ENCODE measurements around the gene NRG3.

The NRG3 gene

DNA sequence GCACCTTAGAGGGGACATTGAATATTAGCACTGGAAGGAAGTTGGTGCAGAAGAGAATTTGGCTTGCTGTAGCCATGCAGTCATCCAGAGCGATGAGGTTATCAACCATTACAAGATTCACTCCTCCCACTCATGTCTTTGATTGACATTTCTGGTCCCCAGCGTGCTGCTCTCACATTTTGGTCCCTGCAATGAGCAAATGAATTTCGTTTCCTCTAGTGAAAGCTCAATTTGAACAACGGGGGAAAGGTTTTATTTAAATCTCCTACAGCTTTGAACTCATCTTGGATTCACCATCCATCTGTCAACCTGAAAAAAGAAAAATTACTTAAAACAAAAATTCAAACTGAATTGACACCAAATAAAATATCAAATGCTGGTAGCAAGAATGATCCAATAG is 975.2 kb downstream of the NRG3 start:
- H3K27ac Mint-ChIP-seq, result no peak overlapping the region
- ATAC-seq (ENCODE audit: low read depth) (no peak), DNase-seq (ENCODE audit: low spot score in 2 of 2) (no peak)
- no peaks in the 10 kb centered on the region for H3K27me3 Mint-ChIP-seq
- no peaks in the 10 kb centered on the region for H3K36me3 Mint-ChIP-seq
- H3K4me1 Mint-ChIP-seq, result no peaks in the 10 kb centered on the region
- H3K4me3 Mint-ChIP-seq, result no peak overlapping the region
- peaks cover 13% of the 10 kb centered on the region for H3K9me3 Mint-ChIP-seq

- DNase-seq (ENCODE audit: low spot score in 2 of 2) (no peak), ATAC-seq (ENCODE audit: low read depth) (no peak)
- no peaks in the 10 kb centered on the region for H3K4me1 Mint-ChIP-seq
- H3K27me3 Mint-ChIP-seq, result no peaks in the 10 kb centered on the region
- peaks cover 5% of the 10 kb centered on the region for H3K9me3 Mint-ChIP-seq
- no peak overlapping the region for H3K4me3 Mint-ChIP-seq
- no peak overlapping the region for H3K27ac Mint-ChIP-seq
- no peaks in the 10 kb centered on the region for H3K36me3 Mint-ChIP-seq
These were observed 982.1 kb downstream of the NRG3 start for GRCh38 chr10:82856957-82857613.

DNA sequence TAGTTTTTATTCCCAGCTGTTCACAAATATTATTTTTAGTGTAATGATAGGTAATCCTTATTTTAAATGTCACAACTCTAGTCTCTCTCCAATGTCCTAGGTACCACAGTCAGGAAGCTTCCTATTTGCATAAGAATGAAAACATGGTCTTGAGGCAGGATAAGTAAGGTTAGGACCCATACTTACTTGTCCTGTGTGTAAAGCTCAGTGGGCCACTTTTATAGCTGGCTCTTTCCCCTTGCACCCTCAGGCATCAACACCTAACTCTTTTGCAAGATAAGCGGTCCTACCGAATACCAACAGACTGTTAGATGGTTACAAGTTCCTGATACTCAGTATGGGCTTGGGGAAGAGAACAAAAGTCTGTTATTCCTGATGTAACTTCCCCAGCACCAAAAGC is 986.9 kb downstream of the NRG3 start:
- no peaks in the 10 kb centered on the region for H3K36me3 Mint-ChIP-seq
- no peak overlapping the region for H3K27ac Mint-ChIP-seq
- no peak for DNase-seq (ENCODE audit: low spot score in 2 of 2)
- H3K9me3 Mint-ChIP-seq, result peaks cover 9% of the 10 kb centered on the region
- H3K27me3 Mint-ChIP-seq, result no peaks in the 10 kb centered on the region
- ATAC-seq (ENCODE audit: low read depth), result no peak
- H3K4me3 Mint-ChIP-seq, result no peak overlapping the region
- H3K4me1 Mint-ChIP-seq, result no peaks in the 10 kb centered on the region

GRCh38 chr10:82865366-82865765 is 990.4 kb downstream of the NRG3 start:
- Mint-ChIP-seq H3K27ac (no peak overlapping the region), H3K4me1 (no peaks in the 10 kb centered on the region), H3K36me3 (no peaks in the 10 kb centered on the region), H3K9me3 (peaks cover 12% of the 10 kb centered on the region), H3K27me3 (no peaks in the 10 kb centered on the region), H3K4me3 (no peak overlapping the region)
- DNase-seq (ENCODE audit: low spot score in 2 of 2) (no peak), ATAC-seq (ENCODE audit: low read depth) (no peak)

- no peak overlapping the region for H3K4me3 Mint-ChIP-seq
- no peak overlapping the region for H3K27ac Mint-ChIP-seq
- H3K4me1 Mint-ChIP-seq, result no peaks in the 10 kb centered on the region
- ATAC-seq (ENCODE audit: low read depth) (no peak), DNase-seq (ENCODE audit: low spot score in 2 of 2) (no peak)
- no peaks in the 10 kb centered on the region for H3K27me3 Mint-ChIP-seq
- H3K36me3 Mint-ChIP-seq, result no peaks in the 10 kb centered on the region
- H3K9me3 Mint-ChIP-seq, result peaks cover 12% of the 10 kb centered on the region
These were observed 991.5 kb downstream of the NRG3 start for GRCh38 chr10:82866424-82867020.

DNA sequence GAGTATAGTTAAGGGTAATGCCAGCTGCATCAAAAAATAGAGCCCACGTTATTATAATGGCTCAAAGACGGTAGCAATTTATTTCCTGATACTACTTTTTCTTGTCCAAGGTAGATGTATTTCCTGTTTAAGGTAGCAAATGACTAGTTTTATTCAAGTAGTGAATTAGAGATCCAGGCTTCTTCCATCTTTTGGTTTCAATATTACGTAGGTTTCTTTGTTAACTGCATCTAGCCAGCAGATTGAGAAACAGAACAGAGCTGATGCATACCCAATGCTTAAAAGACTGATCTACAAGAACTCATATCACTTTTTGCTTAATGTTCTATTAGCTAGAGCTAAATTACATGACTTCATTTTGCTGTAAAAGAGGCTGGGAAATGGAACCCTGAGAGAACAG is 992.1 kb downstream of the NRG3 start:
- Mint-ChIP-seq H3K27me3 (no peaks in the 10 kb centered on the region), H3K36me3 (no peaks in the 10 kb centered on the region), H3K27ac (no peak overlapping the region), H3K4me3 (no peak overlapping the region), H3K4me1 (no peaks in the 10 kb centered on the region), H3K9me3 (peaks cover 12% of the 10 kb centered on the region)
- no peak for DNase-seq (ENCODE audit: low spot score in 2 of 2)
- ATAC-seq (ENCODE audit: low read depth), result no peak

DNA sequence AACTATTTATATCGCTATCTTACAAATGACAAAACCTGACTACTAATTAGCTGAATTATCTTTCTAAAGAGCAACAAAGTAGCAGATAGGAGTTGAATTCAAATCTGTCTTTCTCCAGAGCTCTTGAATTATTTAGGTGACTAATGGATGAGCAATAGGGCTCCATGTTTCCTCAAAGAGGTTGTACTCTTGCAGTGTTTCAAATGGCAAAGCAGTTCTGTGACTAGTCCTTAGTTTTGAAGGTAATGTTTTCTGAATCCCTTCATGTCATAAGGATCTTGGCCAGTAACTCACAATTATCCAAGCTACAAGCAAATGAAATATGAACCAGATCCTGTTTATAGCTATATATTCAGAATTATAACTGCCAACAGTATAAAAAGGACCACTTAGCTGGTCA is 999.7 kb downstream of the NRG3 start:
- Mint-ChIP-seq H3K4me3 (no peak overlapping the region), H3K27ac (no peak overlapping the region), H3K9me3 (no peaks in the 10 kb centered on the region), H3K36me3 (no peaks in the 10 kb centered on the region), H3K4me1 (no peaks in the 10 kb centered on the region), H3K27me3 (no peaks in the 10 kb centered on the region)
- no peak for DNase-seq (ENCODE audit: low spot score in 2 of 2)
- no peak for ATAC-seq (ENCODE audit: low read depth)

- Mint-ChIP-seq H3K4me3 (no peak overlapping the region), H3K9me3 (peaks cover 2% of the 10 kb centered on the region), H3K27ac (no peak overlapping the region), H3K36me3 (no peaks in the 10 kb centered on the region), H3K4me1 (no peaks in the 10 kb centered on the region), H3K27me3 (no peaks in the 10 kb centered on the region)
- DNase-seq (ENCODE audit: low spot score in 2 of 2) (no peak), ATAC-seq (ENCODE audit: low read depth) (no peak)
These were observed 1005.8 kb downstream of the NRG3 start for GRCh38 chr10:82880776-82881290.

DNA sequence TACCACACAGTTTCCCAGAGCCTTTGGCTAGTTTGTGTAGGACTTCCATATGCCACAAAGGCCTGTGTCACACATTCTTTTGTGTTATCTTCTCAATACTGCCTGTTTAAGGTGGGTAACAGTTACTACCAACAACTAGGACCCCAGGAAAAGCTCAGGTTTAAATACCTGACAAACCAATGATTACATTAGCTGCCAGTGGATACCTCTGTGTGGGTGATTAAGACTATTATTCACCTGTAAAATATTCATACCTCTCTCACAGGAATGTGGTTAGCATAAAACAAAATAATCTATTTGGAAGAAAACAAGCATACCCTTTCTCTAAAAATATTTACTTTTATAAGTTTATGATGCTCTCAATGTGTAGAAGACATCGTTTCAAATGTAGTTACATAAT is 1007.7 kb downstream of the NRG3 start:
- Mint-ChIP-seq H3K4me3 (no peak overlapping the region), H3K4me1 (no peaks in the 10 kb centered on the region), H3K27ac (no peak overlapping the region), H3K27me3 (no peaks in the 10 kb centered on the region), H3K36me3 (no peaks in the 10 kb centered on the region), H3K9me3 (peaks cover 3% of the 10 kb centered on the region)
- ATAC-seq (ENCODE audit: low read depth) (no peak), DNase-seq (ENCODE audit: low spot score in 2 of 2) (no peak)

DNA sequence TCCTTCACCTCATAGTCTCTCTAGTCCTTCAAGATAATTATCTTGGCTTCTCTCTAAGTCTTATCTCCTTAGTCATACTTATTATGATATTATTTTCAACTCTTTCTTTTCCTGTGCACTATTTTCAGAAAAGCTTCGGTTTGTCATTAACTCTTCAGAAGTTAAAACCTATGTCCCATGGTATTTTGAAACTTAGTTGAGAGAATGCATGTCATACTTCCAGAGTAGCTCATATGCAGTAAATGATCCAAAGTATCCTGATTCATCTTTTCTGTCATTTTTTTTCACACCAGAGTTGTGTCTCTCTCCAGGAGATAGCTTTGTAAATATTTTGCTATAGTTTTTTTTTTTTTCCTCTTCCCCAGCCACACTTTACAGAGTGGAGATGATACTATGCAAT is 1008.6 kb downstream of the NRG3 start:
- no peak overlapping the region for H3K4me3 Mint-ChIP-seq
- H3K27ac Mint-ChIP-seq, result no peak overlapping the region
- no peaks in the 10 kb centered on the region for H3K36me3 Mint-ChIP-seq
- DNase-seq (ENCODE audit: low spot score in 2 of 2) (no peak), ATAC-seq (ENCODE audit: low read depth) (no peak)
- H3K9me3 Mint-ChIP-seq, result peaks cover 4% of the 10 kb centered on the region
- H3K4me1 Mint-ChIP-seq, result no peaks in the 10 kb centered on the region
- no peaks in the 10 kb centered on the region for H3K27me3 Mint-ChIP-seq

DNA sequence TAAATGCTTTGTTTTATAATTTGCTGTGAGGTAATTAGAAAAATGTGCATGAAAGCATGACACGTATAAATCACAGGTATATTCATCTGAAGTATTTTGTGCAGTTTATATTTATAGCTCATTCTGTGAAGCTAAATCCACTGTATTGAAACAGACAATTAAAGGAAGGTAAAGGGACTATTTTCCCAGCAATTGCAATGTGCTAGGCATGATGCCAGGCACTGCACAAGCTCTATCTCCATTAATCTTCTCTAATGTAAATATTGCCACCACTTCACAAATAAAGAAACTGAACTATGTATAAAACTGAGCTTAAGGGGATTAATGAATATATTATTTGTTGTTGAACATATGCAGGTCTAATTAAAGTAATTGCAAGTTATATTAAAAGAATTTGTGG is 1012.5 kb downstream of the NRG3 start:
- no peaks in the 10 kb centered on the region for H3K4me1 Mint-ChIP-seq
- peaks cover 7% of the 10 kb centered on the region for H3K9me3 Mint-ChIP-seq
- H3K4me3 Mint-ChIP-seq, result no peak overlapping the region
- no peaks in the 10 kb centered on the region for H3K36me3 Mint-ChIP-seq
- DNase-seq (ENCODE audit: low spot score in 2 of 2), result no peak
- no peak overlapping the region for H3K27ac Mint-ChIP-seq
- no peaks in the 10 kb centered on the region for H3K27me3 Mint-ChIP-seq
- ATAC-seq (ENCODE audit: low read depth), result no peak

DNA sequence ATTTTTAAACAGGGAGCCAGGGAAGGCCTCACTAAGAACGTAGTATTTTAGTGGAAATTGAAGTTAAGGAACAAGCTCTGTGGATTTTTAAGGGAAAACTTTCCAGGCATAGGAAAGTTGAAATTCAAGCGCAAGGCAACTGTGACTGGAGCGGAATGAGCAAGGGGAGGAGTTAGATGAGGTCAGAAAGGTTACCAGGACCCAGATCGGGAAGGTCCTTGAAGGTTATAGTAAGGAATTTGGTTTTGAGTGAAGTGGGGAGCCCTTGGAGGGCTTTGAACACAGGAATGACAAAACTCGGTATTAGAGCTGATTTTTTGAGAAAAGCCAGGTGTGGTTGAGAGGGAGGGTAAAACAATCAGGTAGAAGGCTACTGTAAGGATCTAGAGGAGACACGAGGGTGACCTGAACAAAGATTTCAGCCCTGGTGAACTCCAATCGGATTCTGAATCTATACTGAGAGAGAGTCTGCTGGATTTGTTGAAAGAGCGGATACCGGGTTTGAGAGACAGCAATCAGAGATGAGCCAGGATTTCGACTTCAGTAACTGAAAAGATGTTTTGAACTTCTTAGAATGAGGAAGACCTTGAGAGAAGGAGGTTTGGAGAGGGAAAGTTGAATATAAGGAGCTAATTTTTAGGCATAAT is 1013.9 kb downstream of the NRG3 start:
- Mint-ChIP-seq H3K4me3 (no peak overlapping the region), H3K36me3 (no peaks in the 10 kb centered on the region), H3K27ac (no peak overlapping the region), H3K9me3 (peaks cover 7% of the 10 kb centered on the region), H3K27me3 (no peaks in the 10 kb centered on the region), H3K4me1 (no peaks in the 10 kb centered on the region)
- DNase-seq (ENCODE audit: low spot score in 2 of 2) (no peak), ATAC-seq (ENCODE audit: low read depth) (no peak)

DNA sequence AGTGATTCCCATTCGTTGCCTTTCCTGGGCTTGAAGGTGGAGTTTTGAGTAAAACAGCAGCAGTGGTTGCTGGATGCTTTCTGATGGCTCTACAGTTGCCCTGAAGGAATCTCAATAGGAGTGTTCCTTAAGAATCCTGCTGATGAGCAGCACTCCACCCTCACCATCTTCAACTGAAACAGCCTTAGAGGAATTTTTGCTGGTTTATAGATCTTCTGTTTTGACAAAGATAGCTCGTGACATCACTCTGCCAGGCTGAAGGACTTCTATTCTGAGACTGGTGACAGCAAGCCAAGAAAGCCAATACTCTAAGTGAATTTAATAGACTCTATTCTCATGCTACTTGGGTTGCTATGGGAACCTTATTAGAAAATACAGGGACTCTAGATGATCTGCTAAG is 1014.7 kb downstream of the NRG3 start:
- H3K27ac Mint-ChIP-seq, result no peak overlapping the region
- no peaks in the 10 kb centered on the region for H3K36me3 Mint-ChIP-seq
- DNase-seq (ENCODE audit: low spot score in 2 of 2) (no peak), ATAC-seq (ENCODE audit: low read depth) (no peak)
- no peaks in the 10 kb centered on the region for H3K27me3 Mint-ChIP-seq
- H3K4me1 Mint-ChIP-seq, result no peaks in the 10 kb centered on the region
- peaks cover 8% of the 10 kb centered on the region for H3K9me3 Mint-ChIP-seq
- H3K4me3 Mint-ChIP-seq, result no peak overlapping the region

DNA sequence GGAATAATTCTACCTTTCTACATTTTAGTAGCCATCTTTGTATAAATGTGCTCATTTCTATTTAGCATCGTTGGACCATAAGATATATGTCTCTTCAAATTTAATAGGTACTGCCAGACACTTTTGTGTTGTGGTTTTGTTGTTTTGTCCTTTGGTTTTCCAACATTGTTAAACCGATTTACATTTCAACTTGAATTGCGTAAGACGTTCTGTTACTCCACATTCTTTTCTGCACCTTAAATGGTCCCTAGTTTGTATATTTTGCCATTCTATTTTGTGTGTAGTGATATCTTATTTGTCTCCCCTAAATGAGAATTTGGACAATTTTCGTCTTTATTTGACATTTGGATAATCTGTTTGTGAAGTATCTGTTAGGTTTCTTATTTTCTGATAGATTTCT is 1015.6 kb downstream of the NRG3 start:
- Mint-ChIP-seq H3K4me1 (no peaks in the 10 kb centered on the region), H3K36me3 (no peaks in the 10 kb centered on the region), H3K27ac (no peak overlapping the region), H3K27me3 (no peaks in the 10 kb centered on the region), H3K9me3 (peaks cover 10% of the 10 kb centered on the region), H3K4me3 (no peak overlapping the region)
- no peak for ATAC-seq (ENCODE audit: low read depth)
- no peak for DNase-seq (ENCODE audit: low spot score in 2 of 2)

- no peak overlapping the region for H3K27ac Mint-ChIP-seq
- peaks cover 2% of the 10 kb centered on the region for H3K9me3 Mint-ChIP-seq
- no peaks in the 10 kb centered on the region for H3K36me3 Mint-ChIP-seq
- no peaks in the 10 kb centered on the region for H3K27me3 Mint-ChIP-seq
- H3K4me1 Mint-ChIP-seq, result no peaks in the 10 kb centered on the region
- H3K4me3 Mint-ChIP-seq, result no peak overlapping the region
- no peak for DNase-seq (ENCODE audit: low spot score in 2 of 2)
- ATAC-seq (ENCODE audit: low read depth), result no peak
These were observed 1033.1 kb downstream of the NRG3 start for GRCh38 chr10:82908096-82908495.

Data from memory B cell (primary cell).